Lower lobe of right lung (tissue), 2 donors: Measurements from ENCODE around the gene ITPKC. TPM values are rescaled to one million over a fixed set of nuclear protein-coding genes. Genes with fewer than 3 reads are reported as not detected.

ENCODE experiments used
- ATAC-seq, 2 donors: fragments of 200-7000 bp; cut with Tn5 transposase; one replicate each; pipeline ENCODE4 v1.9.1; 2020 to 2022; ENCODE audit warnings: mild to moderate bottlenecking in 2 of 2, moderate library complexity in 2 of 2
- DNase-seq: peaks from one replicate; pipeline ENCODE4 v3.0.0-alpha.2; 2020
- H3K27ac ChIP-seq: fragments of 200-600 bp; one replicate; pipeline ENCODE4 v1.8.0; 2022
- H3K27me3 ChIP-seq: fragments of 200-600 bp; one replicate; pipeline ENCODE4 v1.8.0; 2022; ENCODE audit warnings: low read depth
- H3K36me3 ChIP-seq: fragments of 200-600 bp; one replicate; pipeline ENCODE4 v1.8.0; 2022; ENCODE audit warnings: mild to moderate bottlenecking
- H3K4me1 ChIP-seq: fragments of 200-600 bp; one replicate; pipeline ENCODE4 v1.8.0; 2022
- H3K4me3 ChIP-seq: fragments of 200-600 bp; one replicate; pipeline ENCODE4 v1.8.0; 2022; ENCODE audit warnings: mild to moderate bottlenecking
- H3K9me3 ChIP-seq: fragments of 200-600 bp; one replicate; pipeline ENCODE4 v1.8.0; 2022
- CTCF ChIP-seq: fragments of 200-600 bp; IDR thresholded peaks from one replicate; pipeline ENCODE4 v1.8.0; 2022; ENCODE audit warnings: antibody characterized with exemption, mild to moderate bottlenecking
- intact Hi-C: fragments of 100-400 bp; cut with DNase I; formaldehyde crosslinking; loops from one replicate; pipeline ENCODE4 v1.11.0; 2022
- total RNA-seq: library from RNA; stranded (reverse); fragmentation: NEBNext Ultra II Directional; extraction: Animal tissue kit (Norgen Biotek cat#: 25700); gene quantifications from one replicate; pipeline ENCODE4 v1.2.1, GENCODE V29; 2021
- donor health status: DM: no; HTN: yes; CAD: no; lungs with severe emphysema.

ITPKC gene
- total RNA-seq, 1 donor from 2014 or later: 34.9 TPM

- no peak for ATAC-seq
These were observed 44.2 kb upstream of the ITPKC start for GRCh38 chr19:40672573-40673299.

GRCh38 chr19:40673397-40673796 lies 43.5 kb upstream of the ITPKC start:
- H3K27ac ChIP-seq: no peak overlapping the region
- no peak overlapping the region for H3K4me3 ChIP-seq
- no peak for ATAC-seq
- no peaks in the 10 kb centered on the region for H3K27me3 ChIP-seq
- H3K4me1 ChIP-seq: no peaks in the 10 kb centered on the region
- no peak for DNase-seq
- TF ChIP-seq CTCF: no peak
- no peaks in the 10 kb centered on the region for H3K9me3 ChIP-seq
- intact Hi-C loops: no loop called here
- peaks cover 90% of the 10 kb centered on the region for H3K36me3 ChIP-seq

More at GRCh38 chr19:40672573-40673299, 44.2 kb upstream of the ITPKC start:
- intact Hi-C loops: no loop called here
- no peak for DNase-seq
- Histone ChIP-seq H3K4me3 (no peak overlapping the region), H3K27ac (no peak overlapping the region), H3K27me3 (no peaks in the 10 kb centered on the region), H3K4me1 (no peaks in the 10 kb centered on the region), H3K9me3 (no peaks in the 10 kb centered on the region), H3K36me3 (peaks cover 90% of the 10 kb centered on the region)
- no peak for TF ChIP-seq CTCF

DNA sequence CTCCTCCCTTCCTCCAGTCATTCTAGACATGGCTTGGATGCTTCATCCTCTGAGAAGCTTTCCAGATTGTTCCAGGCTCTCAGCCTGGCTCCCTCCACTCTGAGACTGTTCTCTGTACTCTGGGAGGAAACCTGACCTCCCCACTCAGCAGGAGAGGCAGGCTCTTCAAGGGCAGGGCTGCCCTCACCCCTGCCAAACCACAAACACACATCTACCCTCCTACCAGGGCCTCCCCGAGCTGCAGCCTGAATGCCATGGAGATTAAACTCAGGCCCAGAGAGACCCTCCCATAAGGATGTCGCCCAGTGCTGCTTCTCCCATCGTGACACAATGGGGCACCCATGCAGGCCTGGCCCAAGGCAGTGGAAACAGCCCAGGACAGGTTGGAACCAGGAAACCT lies 42.6 kb upstream of the ITPKC start:
- TF ChIP-seq CTCF: no peak
- intact Hi-C loops: no loop called here

GRCh38 chr19:40677156-40677555 lies 39.8 kb upstream of the ITPKC start:
- TF ChIP-seq CTCF: no peak
- Histone ChIP-seq H3K9me3 (no peaks in the 10 kb centered on the region), H3K27ac (no peak overlapping the region), H3K4me3 (no peak overlapping the region), H3K4me1 (no peaks in the 10 kb centered on the region), H3K36me3 (peaks cover 90% of the 10 kb centered on the region), H3K27me3 (no peaks in the 10 kb centered on the region)
- no peak for DNase-seq
- intact Hi-C loops: no loop called here
- no peak for ATAC-seq

More for the DNA sequence above, 42.6 kb upstream of the ITPKC start:
- no peaks in the 10 kb centered on the region for H3K4me1 ChIP-seq
- no peaks in the 10 kb centered on the region for H3K9me3 ChIP-seq
- DNase-seq (no peak), ATAC-seq (peak; percentile 74 to 83)
- H3K36me3 ChIP-seq: peaks cover 90% of the 10 kb centered on the region
- no peak overlapping the region for H3K27ac ChIP-seq
- no peaks in the 10 kb centered on the region for H3K27me3 ChIP-seq
- H3K4me3 ChIP-seq: no peak overlapping the region

DNA sequence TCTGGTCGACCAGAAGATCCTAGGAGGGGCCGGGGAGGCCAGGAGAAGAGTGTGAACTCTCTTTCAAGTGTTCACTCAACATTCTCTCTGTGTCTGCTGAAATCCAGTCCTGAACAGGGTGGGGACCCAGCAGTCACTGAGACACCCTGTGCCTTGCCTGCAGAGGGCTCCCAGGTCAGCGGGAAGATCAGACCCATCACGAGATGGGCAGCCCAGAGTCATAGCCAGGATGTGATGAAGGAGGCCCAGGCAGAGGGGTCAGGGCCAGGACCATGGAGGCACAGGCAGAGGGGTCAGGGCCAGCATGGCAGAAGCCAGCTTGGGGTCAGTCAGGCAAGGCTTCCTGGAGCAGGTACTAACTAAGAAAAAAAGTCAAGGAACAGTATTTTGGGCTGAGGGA lies 35.9 kb upstream of the ITPKC start:
- H3K9me3 ChIP-seq: no peaks in the 10 kb centered on the region
- no peaks in the 10 kb centered on the region for H3K27me3 ChIP-seq
- H3K4me1 ChIP-seq: no peaks in the 10 kb centered on the region
- peaks cover 94% of the 10 kb centered on the region for H3K36me3 ChIP-seq
- no peak for DNase-seq
- no peak for TF ChIP-seq CTCF
- intact Hi-C loops: no loop called here
- ATAC-seq: no peak
- H3K4me3 ChIP-seq: no peak overlapping the region
- H3K27ac ChIP-seq: no peak overlapping the region
